GM18867 (cell line): ENCODE measurements around the gene SERINC1.
"Not testable (repeated sequence)": the region's sequence is repeated elsewhere in the genome, so short reads cannot be mapped to it uniquely, and the experiment has no call there.

Experiments used
- ATAC-seq: cut with Tn5 transposase; IDR thresholded peaks from one replicate; pipeline ENCODE4 v1.9.1; 2021; ENCODE audit warnings: mild to moderate bottlenecking, moderate library complexity; ENCODE audit not compliant: unreplicated experiment

The SERINC1 gene

GRCh38 chr6:122471107-122472021 lies at the start of gene SERINC1:
SERINC1 (minus strand) TSS chr6:122471807; CDS start chr6:122471737, 70 bp downstream.
- ATAC-seq = peak; percentile 99

GRCh38 chr6:122511193-122511924 lies 39.8 kb upstream of the SERINC1 start:
- no peak for ATAC-seq

- not testable (repeated sequence) for ATAC-seq
These were observed 33.6 kb upstream of the SERINC1 start for GRCh38 chr6:122505170-122505569.

DNA sequence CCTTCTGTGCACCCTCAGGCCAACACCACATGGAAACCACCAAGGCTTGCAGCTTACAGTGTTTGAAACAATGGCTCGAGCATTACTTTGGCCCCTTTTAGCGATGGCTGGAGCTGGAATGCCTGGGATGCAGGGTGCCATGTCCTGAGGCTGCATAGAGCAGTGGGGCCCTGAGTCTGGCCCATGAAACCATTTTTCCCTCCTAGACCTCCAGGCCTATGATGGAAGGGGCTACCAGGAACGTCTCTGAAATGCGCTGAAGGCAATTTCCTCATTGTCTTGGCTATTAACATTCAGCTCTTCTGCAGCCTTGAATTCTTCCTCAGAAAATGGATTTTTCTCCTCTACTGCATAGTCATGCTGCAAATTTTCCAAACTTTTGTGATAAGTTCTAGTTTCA lies 29.9 kb upstream of the SERINC1 start:
- no peak for ATAC-seq

- ATAC-seq = no peak
These were observed 24.0 kb upstream of the SERINC1 start for GRCh38 chr6:122495612-122496011.

DNA sequence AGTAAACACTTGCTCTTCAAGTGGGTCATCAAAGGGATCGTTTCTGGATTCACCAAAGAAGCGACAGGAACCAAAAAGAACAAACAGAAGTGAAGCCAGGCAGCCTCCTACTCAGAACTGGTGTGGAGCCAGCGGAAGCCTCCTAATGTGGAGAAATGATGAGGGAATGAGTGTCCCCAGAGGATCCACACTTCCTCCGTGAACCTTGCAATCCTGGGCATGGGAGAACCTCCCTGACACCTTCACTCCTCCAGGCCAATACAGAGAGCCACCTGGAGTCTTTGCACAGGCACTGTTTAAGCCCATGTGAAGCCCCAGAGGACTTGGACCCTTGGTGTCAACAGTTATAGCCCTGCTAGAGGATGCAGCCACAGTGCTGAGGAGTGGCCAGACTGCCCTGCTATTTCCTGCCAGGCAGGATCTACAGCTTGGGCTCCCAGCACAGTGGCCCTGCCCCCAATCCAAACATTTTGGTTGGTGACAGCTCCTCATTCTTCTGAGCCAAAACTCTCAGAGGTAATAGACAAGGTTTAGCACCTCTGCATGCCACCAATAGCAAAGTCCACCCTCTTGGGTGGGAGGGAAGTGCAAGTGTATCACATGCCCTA lies 23.2 kb upstream of the SERINC1 start:
- no peak for ATAC-seq

GRCh38 chr6:122491919-122492555 lies 20.4 kb upstream of the SERINC1 start:
- peak; percentile 99 for ATAC-seq

- ATAC-seq = no peak
These were observed 19.0 kb upstream of the SERINC1 start for GRCh38 chr6:122490607-122491006.

GRCh38 chr6:122484760-122485159 lies 13.2 kb upstream of the SERINC1 start:
- peak; percentile 87 for ATAC-seq

- ATAC-seq = no peak
These were observed 11.1 kb upstream of the SERINC1 start for GRCh38 chr6:122482750-122483080.

DNA sequence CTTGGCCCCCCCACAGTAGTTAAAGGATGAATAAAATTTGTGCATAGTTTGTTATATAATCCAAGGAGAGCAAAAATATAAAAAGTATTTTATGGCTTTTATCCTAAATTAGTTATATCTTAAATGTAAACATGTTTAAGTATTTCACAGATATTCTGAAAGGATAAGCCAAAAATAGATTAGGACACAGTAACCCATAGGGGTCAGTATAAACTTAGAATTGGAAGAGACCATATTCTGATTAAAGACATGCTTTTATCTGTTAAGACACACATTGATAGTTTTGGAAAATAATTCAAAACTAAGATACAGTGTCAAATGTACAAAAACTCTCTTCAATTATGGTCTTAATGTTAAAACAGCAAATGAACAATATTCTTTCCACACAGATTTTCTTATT lies 4.5 kb upstream of the SERINC1 start:
- no peak for ATAC-seq

DNA sequence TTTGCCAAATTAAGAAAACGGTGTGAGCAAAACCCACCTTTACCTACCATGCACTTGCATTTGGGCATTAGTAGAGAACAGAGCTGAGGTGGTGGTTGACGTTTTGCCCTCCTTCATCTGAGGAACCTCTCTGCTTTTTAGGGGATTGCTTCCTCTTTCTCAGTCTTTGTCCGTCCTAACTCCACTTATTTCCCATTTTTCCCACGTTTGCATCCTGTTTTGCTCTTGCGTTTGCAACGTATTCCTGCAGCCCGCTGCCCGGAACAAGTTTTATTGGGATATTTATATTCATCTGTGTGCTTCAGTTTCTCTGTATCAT lies 374 bp upstream of the SERINC1 start:
- peak; percentile 59 for ATAC-seq

DNA sequence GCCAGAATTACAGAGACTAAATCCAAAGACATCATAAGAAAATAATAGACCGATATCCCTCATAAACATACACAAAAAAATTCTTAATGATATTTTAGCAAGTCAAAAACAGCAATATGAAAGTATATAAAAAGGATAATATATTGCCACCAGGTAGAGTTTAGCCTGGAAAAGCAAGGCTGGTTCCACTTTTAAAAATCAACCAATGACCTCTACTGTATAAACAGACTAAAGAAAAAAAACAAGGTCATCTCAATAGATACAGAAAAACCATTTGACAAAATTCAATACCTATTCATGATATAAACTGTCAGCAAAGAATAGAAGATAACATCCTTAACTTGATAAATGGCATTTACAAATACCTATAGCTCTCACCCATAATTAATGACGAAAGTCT lies 9.7 kb downstream of the SERINC1 start:
- ATAC-seq = no peak

DNA sequence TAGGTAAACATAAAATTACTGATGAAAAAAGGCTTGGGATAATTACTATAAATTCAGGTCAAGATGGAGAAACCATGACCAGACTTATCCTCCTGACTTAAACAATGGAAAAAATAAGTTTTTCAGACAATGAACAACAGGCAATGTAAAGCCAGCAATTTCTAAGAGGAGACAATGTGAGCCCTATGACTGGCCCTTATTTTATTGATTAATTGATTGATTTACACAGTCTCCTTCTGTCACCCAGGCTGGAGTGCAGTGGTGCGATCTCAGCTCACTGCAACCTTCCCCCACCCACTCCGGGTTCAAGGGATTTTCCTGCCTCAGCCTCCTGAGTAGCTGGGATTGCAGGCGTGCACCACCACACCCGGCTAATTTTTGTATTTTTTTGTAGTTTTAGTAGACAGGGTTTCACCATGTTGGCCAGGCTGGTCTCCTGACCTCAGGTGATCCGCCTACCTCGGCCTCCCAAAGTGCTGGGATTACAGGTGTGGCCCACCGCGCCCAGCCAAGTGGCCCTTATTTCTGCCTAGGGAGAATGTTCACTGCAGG lies 11.7 kb downstream of the SERINC1 start:
- ATAC-seq = not testable (repeated sequence)

GRCh38 chr6:122459240-122459639 lies 12.4 kb downstream of the SERINC1 start:
- no peak for ATAC-seq

GRCh38 chr6:122458087-122458486 lies 13.5 kb downstream of the SERINC1 start:
- no peak for ATAC-seq

DNA sequence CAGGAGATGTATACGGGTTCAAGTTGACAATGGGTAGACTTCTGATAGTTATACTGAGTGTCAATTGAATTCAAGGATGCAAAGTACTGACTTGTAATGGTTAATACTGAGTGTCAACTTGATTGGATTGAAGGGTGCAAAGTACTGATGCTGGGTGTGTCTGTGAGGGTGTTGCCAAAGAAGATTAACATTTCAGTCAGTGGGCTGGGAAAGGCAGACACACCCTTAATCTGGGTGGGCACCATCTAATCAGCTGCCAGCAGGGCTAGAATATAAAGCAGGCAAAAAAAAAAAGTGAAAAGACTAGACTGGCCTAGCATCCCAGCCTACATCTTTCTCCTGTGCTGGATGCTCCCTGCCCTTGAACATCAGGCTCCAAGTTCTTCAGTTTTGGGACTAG lies 16.5 kb downstream of the SERINC1 start:
- not testable (repeated sequence) for ATAC-seq

DNA sequence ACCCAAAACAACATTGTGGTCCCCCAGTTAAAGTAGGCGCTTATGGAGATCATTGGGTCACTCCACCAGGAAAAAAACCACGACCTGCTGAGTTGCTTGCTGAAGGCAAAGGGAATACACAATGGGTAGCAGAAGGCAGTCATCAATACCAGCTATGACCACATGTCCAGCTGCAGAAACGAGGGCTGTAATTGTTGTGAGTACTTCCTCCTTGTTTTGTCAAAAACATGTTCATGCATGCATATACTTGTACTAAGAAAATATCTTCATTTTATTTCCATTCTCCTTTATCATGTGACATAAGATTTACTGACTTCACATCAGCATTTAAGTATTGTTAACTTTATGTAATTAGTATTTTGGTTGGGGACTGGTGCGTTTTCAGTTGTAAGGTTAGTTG lies 16.9 kb downstream of the SERINC1 start:
- ATAC-seq = no peak

- no peak for ATAC-seq
These were observed 19.1 kb downstream of the SERINC1 start for GRCh38 chr6:122452509-122452908.

- ATAC-seq = no peak
These were observed 22.5 kb downstream of the SERINC1 start for GRCh38 chr6:122449069-122449468.

DNA sequence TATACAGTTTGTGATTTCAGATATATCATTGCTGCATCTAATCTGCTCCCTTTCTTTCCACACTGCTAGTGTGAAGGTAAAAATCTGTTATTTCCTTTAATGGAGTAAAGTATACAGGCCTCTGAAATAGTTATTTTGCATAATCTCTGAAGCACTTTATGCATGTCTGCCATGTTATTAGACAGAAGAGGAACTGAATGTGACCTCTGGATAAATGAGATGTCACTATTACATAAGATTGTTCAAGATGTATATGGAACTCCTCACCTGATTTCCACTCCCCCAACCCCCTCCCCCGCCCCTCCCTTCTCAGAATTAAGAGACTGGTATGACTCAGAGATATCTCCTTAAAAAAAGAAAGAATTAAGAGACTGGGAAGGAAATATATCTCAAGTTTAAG lies 26.3 kb downstream of the SERINC1 start:
- no peak for ATAC-seq
